Stomach smooth muscle (tissue), 2 donors: Measurements from ENCODE around the gene NKTR.

Experiments
- H3K27ac ChIP-seq: one replicate; pipeline ENCODE4 v1.7.0; 2013; ENCODE audit warnings: mild to moderate bottlenecking, low read length, inconsistent platforms
- H3K27me3 ChIP-seq, 2 donors: one replicate each; pipeline ENCODE4 v1.7.0; 2013; ENCODE audit warnings: low read length in 2 of 2; ENCODE audit not compliant: insufficient read depth in 2 of 2, control insufficient read depth in 1 of 2
- H3K36me3 ChIP-seq, 2 donors: one replicate each; pipeline ENCODE4 v1.7.0; 2013; ENCODE audit warnings: low read length in 2 of 2; ENCODE audit not compliant: control insufficient read depth in 2 of 2, insufficient read depth in 2 of 2
- H3K4me1 ChIP-seq: one replicate; pipeline ENCODE4 v1.7.0; 2013; ENCODE audit warnings: low read length; ENCODE audit not compliant: control insufficient read depth, insufficient read depth
- H3K4me3 ChIP-seq, 2 donors: one replicate each; pipeline ENCODE4 v1.7.0; 2013; ENCODE audit warnings: low read length in 2 of 2
- H3K9ac ChIP-seq, 2 donors: one replicate each; pipeline ENCODE4 v1.7.0; 2013; ENCODE audit warnings: low read length in 2 of 2, mild to moderate bottlenecking in 1 of 2
- H3K9me3 ChIP-seq, 2 donors: one replicate each; pipeline ENCODE4 v1.7.0; 2013; ENCODE audit warnings: low read length in 2 of 2; ENCODE audit not compliant: control insufficient read depth in 2 of 2
- donor health status: healthy.
- donor health status: Pancreatic carcinoma.

NKTR gene

DNA sequence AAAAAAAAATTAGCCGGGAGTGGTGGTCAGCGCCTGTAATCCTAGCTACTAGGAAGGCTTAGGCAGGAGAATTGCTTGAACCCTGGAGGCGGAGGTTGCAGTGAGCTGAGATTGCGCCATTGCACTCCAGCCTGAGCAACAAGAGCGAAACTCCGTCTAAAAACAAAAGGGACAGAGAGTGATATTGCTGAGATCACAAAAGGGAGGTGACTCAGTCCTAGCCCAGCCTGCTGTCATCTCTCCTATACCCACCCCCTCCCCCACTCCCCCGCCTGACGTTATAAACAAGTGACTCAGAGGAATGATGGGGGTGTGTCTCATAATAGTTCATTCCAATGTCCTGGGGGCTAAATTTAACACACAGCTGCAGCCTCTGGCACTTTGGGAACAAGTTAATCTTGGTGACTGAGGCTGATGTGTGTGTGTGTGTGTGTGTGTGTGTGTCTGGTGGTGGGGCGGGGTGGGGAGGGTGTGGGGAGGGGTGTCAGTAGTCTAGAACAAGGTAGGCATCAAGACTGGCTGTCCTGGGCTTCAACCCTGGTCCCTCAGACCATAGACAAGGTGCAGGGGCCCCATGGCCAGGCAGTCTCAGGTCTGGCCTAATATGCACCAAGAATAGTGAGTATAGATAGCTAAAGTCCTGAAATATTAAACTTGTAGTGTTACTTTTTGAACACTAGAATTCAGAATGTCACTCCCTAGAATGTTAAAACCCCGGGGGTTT lies 83.6 kb downstream of the NKTR start:
- Histone ChIP-seq H3K36me3 (no peaks in the 10 kb centered on the region), H3K27ac (no peak overlapping the region), H3K4me3 (no peak overlapping the region), H3K27me3 (peaks cover 9% of the 10 kb centered on the region in 2 donors), H3K9me3 (no peaks in the 10 kb centered on the region), H3K9ac (no peak overlapping the region), H3K4me1 (peaks cover 24% of the 10 kb centered on the region)

DNA sequence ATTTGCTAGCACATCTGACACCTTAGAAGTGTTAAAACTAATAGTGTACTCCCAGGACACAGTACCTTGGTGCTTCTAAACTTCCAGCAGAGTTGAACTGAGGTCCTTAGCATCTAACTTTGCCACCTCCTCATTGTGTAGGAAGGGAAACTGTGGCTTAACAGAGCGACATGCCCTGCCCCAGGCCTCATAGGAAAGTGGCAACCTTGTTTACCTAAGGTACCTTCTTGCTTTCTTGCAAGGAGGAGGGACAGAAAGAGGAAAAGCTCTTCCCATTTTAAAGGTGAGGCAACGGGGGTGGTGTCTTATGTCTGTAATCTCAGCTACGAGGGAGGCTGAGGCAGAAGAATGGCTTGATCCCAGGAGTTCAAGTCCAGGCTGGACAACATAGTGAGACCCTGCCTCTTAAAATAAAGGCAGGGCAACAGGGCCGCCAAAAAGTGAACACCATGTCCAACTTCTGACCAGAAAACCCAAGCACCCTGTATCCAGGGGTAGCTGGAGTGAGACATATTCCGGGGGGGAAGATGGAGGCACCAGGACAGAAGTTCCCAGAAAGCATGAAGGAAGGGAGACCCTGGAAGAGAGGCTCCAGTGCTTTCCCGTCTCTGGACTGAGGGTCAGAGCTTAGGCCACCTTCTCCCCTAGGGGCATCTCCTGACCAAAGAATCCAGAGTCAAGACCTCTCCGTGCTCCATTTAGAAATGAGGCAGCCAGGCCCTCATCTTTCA lies 84.3 kb downstream of the NKTR start:
- Histone ChIP-seq H3K27me3 (peaks cover 9% of the 10 kb centered on the region in 2 donors), H3K9me3 (no peaks in the 10 kb centered on the region), H3K4me3 (no peak overlapping the region), H3K9ac (no peak overlapping the region), H3K27ac (no peak overlapping the region), H3K36me3 (no peaks in the 10 kb centered on the region), H3K4me1 (peaks cover 24% of the 10 kb centered on the region)

DNA sequence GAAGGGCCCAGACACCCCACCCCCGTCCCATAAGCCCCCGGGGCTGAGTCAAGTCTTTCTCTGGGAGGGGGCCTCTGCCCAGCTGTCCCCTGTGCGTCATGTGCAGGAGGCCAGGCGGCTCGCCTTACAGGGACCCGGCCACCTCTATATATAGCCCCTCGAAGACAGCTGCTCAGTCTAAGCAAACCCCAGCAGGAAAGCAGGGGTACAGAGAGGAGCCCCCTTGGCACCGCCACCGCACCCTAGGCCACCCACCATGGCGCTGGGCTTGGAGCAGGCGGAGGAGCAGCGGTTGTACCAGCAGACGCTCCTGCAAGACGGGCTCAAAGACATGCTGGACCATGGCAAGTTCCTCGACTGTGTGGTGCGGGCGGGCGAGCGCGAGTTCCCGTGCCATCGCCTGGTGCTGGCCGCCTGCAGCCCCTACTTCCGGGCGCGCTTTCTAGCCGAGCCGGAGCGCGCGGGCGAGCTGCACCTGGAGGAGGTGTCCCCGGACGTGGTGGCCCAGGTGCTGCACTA lies 84.9 kb downstream of the NKTR start, which contains the start of gene KLHL40:
Gene KLHL40 (plus strand): TSS at position 175 of the 519 bp plus-strand sequence. CDS start 82 bp downstream, at position 257.
- H3K9me3 ChIP-seq, result no peaks in the 10 kb centered on the region
- H3K4me1 ChIP-seq, result peaks cover 24% of the 10 kb centered on the region
- peak within 1 kb of the TSS; percentile 33 to 67 for H3K4me3 ChIP-seq
- no peak within 1 kb of the TSS for H3K9ac ChIP-seq
- H3K27me3 ChIP-seq, result peaks cover 9% of the 10 kb centered on the region in 2 donors
- H3K36me3 ChIP-seq, result no peaks in the 10 kb centered on the region
- no peak within 1 kb of the TSS for H3K27ac ChIP-seq

DNA sequence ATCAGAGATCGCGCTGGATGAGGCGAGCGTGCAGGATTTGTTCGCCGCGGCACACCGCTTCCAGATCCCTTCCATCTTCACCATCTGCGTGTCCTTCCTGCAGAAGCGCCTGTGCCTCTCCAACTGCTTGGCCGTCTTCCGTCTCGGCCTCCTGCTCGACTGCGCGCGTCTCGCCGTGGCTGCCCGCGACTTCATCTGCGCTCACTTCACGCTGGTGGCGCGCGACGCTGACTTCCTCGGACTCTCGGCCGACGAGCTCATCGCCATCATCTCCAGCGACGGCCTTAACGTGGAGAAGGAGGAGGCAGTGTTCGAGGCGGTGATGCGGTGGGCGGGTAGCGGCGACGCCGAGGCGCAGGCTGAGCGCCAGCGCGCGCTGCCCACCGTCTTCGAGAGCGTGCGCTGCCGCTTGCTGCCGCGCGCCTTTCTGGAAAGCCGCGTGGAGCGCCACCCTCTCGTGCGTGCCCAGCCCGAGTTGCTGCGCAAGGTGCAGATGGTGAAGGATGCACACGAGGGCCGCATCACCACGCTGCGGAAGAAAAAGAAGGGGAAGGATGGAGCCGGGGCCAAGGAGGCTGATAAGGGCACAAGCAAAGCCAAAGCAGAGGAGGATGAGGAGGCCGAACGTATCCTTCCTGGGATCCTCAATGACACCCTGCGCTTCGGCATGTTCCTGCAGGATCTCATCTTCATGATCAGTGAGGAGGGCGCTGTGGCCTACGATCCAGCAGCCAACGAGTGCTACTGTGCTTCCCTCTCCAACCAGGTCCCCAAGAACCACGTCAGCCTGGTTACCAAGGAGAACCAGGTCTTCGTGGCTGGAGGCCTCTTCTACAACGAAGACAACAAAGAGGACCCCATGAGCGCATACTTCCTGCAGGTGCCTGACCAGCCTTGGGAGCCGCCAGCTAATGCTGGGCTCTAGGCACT lies 85.7 kb downstream of the NKTR start:
- no peaks in the 10 kb centered on the region for H3K36me3 ChIP-seq
- H3K27ac ChIP-seq, result no peak overlapping the region
- peaks cover 9% of the 10 kb centered on the region in 2 donors for H3K27me3 ChIP-seq
- no peak overlapping the region for H3K9ac ChIP-seq
- peak overlapping the region; percentile 33 to 67 for H3K4me3 ChIP-seq
- no peaks in the 10 kb centered on the region for H3K9me3 ChIP-seq
- peaks cover 24% of the 10 kb centered on the region for H3K4me1 ChIP-seq

DNA sequence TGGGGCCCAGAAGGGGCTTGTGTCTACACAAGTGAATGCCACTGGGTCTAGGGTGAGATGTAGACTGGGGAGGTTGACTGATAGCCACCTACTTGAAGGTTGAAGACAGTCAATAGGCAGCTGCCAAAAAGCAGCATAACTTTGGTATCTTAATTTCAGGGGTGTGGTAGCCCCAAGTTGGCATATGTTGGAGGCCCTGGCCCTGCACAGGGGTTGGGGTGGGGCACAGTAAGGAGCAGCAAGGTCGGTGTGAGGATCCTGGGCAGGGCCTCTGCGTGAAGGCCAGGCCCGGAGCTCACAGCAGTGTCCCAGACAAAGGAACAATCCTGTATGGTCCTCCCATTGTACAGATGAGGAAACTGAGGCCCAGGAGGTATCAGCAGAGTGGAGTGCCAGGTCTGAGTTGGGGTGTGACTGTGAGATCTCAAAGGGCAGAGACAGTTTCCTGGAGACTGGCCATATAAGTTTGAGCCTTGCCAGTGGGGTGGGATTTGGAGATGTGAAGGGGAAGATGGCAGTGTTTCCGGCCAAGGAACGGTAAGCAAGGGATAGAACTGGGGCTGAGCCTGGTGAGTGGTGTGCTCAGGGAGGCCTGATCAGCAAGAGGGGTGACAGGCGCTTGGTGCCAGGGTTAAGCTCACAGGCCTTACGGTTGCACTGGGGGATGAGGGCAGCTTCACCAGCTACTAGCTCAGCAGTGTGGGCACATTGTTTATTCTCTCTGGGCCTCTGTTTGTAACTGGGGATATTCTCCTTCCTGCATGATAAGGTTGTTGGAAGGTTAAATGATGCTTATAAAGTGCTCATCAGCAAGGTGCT lies 86.6 kb downstream of the NKTR start:
- Histone ChIP-seq H3K9me3 (no peaks in the 10 kb centered on the region), H3K27me3 (peaks cover 9% of the 10 kb centered on the region in 2 donors), H3K4me3 (no peak overlapping the region), H3K36me3 (no peaks in the 10 kb centered on the region), H3K4me1 (peaks cover 24% of the 10 kb centered on the region), H3K27ac (no peak overlapping the region), H3K9ac (no peak overlapping the region)

DNA sequence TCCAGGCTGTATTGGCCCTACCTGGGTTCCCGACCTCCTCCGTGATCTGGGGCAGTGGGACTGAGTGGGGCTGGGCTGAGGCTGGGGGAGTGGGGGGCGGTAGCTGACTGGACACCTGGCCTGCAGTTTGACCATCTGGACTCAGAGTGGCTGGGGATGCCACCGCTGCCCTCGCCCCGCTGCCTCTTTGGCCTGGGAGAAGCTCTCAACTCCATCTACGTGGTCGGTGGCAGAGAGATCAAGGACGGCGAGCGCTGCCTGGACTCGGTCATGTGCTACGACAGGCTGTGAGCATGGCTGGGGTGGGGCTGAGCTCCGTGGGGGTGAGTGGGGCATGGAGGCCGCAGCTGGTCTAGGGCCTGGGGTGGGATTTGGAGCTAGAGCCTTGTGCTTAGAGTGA lies 87.5 kb downstream of the NKTR start:
- H3K4me1 ChIP-seq, result peaks cover 24% of the 10 kb centered on the region
- no peak overlapping the region for H3K9ac ChIP-seq
- no peaks in the 10 kb centered on the region for H3K36me3 ChIP-seq
- H3K27me3 ChIP-seq, result peaks cover 9% of the 10 kb centered on the region in 2 donors
- no peak overlapping the region for H3K4me3 ChIP-seq
- no peaks in the 10 kb centered on the region for H3K9me3 ChIP-seq
- no peak overlapping the region for H3K27ac ChIP-seq

DNA sequence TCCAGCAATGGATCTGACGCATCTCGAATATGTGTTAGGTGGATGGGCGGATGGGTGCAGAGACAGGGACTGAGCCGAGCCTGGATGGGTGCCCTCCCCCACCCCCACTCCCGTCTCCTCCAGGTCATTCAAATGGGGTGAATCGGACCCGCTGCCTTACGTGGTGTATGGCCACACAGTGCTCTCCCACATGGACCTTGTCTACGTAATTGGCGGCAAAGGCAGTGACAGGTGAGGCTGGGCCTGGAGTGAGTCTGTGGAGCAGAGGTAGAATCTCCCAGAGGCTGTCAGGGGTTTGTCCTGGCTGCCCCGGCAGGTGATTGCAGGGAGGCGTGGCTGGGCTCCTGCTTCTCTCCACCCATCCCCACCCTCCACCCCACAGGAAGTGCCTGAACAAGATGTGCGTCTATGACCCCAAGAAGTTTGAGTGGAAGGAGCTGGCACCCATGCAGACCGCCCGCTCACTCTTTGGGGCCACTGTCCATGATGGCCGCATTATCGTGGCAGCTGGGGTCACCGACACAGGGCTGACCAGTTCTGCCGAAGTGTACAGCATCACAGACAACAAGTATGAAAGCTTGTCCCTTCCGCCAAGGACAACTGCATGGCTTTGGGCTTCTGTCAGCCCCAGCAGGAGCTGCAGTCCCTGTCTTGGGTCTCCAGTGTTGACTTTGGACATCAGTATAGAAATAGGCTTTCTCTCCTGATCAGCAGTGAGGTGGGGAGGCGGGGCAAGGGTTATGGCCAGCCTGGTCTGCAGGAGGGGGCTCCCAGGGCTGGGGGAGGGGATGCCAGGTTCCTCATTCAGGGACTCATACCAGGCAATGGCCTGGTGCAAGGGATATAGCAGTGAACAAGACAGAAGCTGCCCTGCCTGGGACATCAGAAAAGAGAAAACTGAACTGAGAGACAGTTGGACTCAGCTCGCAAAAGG lies 88.3 kb downstream of the NKTR start:
- Histone ChIP-seq H3K4me3 (no peak overlapping the region), H3K9ac (no peak overlapping the region), H3K36me3 (no peaks in the 10 kb centered on the region), H3K27ac (no peak overlapping the region), H3K4me1 (peaks cover 20% of the 10 kb centered on the region), H3K9me3 (no peaks in the 10 kb centered on the region), H3K27me3 (peaks cover 9% of the 10 kb centered on the region in 2 donors)

DNA sequence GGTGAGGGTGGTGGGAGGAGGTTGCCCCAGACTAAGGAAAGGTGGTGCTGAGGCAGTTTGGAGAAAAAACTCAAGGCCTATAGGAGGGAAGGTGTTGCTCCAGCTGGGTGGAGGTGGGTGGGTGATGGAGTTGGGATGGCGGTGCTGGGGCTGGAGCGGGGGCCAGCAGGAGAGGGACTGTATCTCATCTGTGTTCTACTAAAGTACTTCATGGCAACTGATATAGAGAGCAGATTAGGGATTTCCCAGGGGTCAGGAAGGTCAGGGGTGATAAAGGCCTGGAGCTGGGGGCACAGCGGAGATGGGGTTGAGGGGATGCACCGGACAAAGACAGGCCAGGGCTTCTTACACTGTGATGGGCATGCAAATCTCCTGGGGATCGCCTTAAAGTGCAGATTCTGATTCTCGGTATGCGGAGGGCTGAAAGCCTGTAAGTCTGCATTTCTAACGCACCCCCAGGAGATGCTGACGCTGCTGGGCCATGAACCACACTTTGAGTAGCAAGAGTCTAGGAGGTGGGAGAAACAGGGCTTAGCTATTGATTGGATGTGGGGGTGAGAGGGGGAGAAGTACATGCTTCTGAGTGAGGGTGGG lies 89.0 kb downstream of the NKTR start:
- Histone ChIP-seq H3K9ac (no peak overlapping the region), H3K27ac (no peak overlapping the region), H3K4me3 (no peak overlapping the region), H3K27me3 (peaks cover 9% of the 10 kb centered on the region in 2 donors), H3K9me3 (no peaks in the 10 kb centered on the region), H3K36me3 (no peaks in the 10 kb centered on the region), H3K4me1 (peaks cover 17% of the 10 kb centered on the region)

DNA sequence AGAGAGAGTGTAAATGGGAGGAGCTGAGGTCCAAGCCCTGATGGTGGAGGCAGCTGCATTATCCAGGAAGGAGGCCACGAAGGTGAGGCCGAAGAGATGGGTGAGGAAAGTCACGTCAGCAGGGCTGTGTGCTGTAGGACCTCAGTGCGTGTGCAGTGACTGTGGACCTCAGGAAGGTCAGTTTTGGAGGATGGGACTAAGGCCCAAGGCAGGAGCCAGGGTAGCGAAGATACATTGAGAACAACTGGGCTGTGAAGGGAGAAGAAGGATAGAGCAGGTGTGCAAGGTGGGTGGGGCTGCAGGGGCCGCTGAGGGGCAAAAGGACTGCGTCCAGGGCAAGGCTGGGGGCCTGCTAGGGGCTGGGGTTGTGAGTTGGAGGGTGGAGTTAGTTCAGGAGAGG lies 89.7 kb downstream of the NKTR start:
- Histone ChIP-seq H3K9me3 (no peaks in the 10 kb centered on the region), H3K4me1 (peaks cover 11% of the 10 kb centered on the region), H3K27ac (no peak overlapping the region), H3K4me3 (no peak overlapping the region), H3K27me3 (peaks cover 9% of the 10 kb centered on the region in 2 donors), H3K36me3 (no peaks in the 10 kb centered on the region), H3K9ac (no peak overlapping the region)
